Sciatic nerve (tissue), 1 donor: Measurements from ENCODE around the gene AMDHD1. TPM values are rescaled to one million over a fixed set of nuclear protein-coding genes. Genes with fewer than 3 reads are reported as not detected.

Source experiments
- total RNA-seq: library from RNA; stranded (reverse); fragmentation: NEBNext Ultra II Directional; extraction: Animal tissue kit (Norgen Biotek cat#: 25700); gene quantifications from one replicate; pipeline ENCODE4 v1.2.1, GENCODE V29; 2021
- donor health status: DM: no; HTN: no; CAD: no.

Gene AMDHD1
- total RNA-seq, 1 donor from 2014 or later: 0.76 TPM

Other genes starting within 250 kb of the AMDHD1 start
- 40.3 TPM for gene NTN4, start 152.6 kb upstream of the AMDHD1 start, total RNA-seq
- gene SNRPF, start 84.4 kb upstream of the AMDHD1 start, total RNA-seq: 12.6 TPM
- 0.40 TPM for gene CCDC38, start 717 bp upstream of the AMDHD1 start, total RNA-seq
- 2.1 TPM for gene HAL, start 53.0 kb downstream of the AMDHD1 start, total RNA-seq
- 56.5 TPM for gene LTA4H, start 92.3 kb downstream of the AMDHD1 start, total RNA-seq